Hepatocyte (in vitro differentiated cells): ENCODE measurements around the gene SHC3.

Experiments
- CTCF ChIP-seq: fragments of 200-600 bp; sonication (generic); IDR thresholded peaks from 2 replicates; pipeline ENCODE4 v1.5.1; 2016; ENCODE audit warnings: antibody characterized with exemption, mild to moderate bottlenecking; ENCODE audit not compliant: poor library complexity
- EZH2 ChIP-seq: fragments of 200-600 bp; sonication (generic); IDR thresholded peaks from 2 replicates; pipeline ENCODE4 v1.6.1; 2016; ENCODE audit warnings: antibody characterized with exemption, mild to moderate bottlenecking, borderline replicate concordance
- EZH2phosphoT487 ChIP-seq: fragments of 200-600 bp; sonication (generic); IDR thresholded peaks from one replicate; pipeline ENCODE4 v1.6.1; 2018; ENCODE audit warnings: antibody characterized with exemption, mild to moderate bottlenecking, low read depth, moderate library complexity; ENCODE audit not compliant: unreplicated experiment, severe bottlenecking

- no peak for TF ChIP-seq EZH2
- TF ChIP-seq CTCF, result no peak
- no peak for TF ChIP-seq EZH2phosphoT487
Observed at GRCh38 chr9:89032173-89032572, 146.4 kb downstream of the SHC3 start.
